ENCODE data around the gene MLIP.

Gene MLIP

GRCh38 chr6:54188846-54189245 lies 77.6 kb downstream of the MLIP start:
- DNase-seq (ENCODE audit: extremely low spot score) = no peak
- ChIA-PET POLR2A (no interaction called here), CTCF (no interaction called here)
- no peak for TF ChIP-seq SUZ12 (IDR thresholded peaks at IDR 0.05)
- no peak for TF ChIP-seq ZNF384 (IDR thresholded peaks at IDR 0.05)
- TF ChIP-seq LEF1 (IDR thresholded peaks at IDR 0.05; ENCODE audit: borderline replicate concordance) = no peak
- no peak for TF ChIP-seq TARDBP (IDR thresholded peaks at IDR 0.05)
- TF ChIP-seq FOXM1 (IDR thresholded peaks at IDR 0.05; ENCODE audit: borderline replicate concordance) = no peak
- TF ChIP-seq ARNT (IDR thresholded peaks at IDR 0.05) = no peak
- no peak for TF ChIP-seq FOXA1 (IDR thresholded peaks at IDR 0.05)

- ChIA-PET CTCF (no interaction called here), POLR2A (no interaction called here)
- DNase-seq (ENCODE audit: extremely low spot score) = no peak
- TF ChIP-seq FOXK2 (IDR thresholded peaks at IDR 0.05) (no peak), L3MBTL2 (conservative IDR thresholded peaks at IDR 0.05) (no peak), ARNT (IDR thresholded peaks at IDR 0.05) (no peak), TARDBP (IDR thresholded peaks at IDR 0.05) (no peak), BHLHE40 (IDR thresholded peaks at IDR 0.05; ENCODE audit: borderline replicate concordance) (no peak), PKNOX1 (IDR thresholded peaks at IDR 0.05) (no peak), FOXA1 (IDR thresholded peaks at IDR 0.05) (no peak), ELF4 (IDR thresholded peaks at IDR 0.05) (no peak), SP1 (IDR thresholded peaks at IDR 0.05) (no peak)
Measured at GRCh38 chr6:54191461-54191860, 80.2 kb downstream of the MLIP start.

- CTCF ChIA-PET = no interaction called here
Measured at GRCh38 chr6:54192993-54193392, 81.8 kb downstream of the MLIP start.

GRCh38 chr6:54193560-54193959 lies 82.3 kb downstream of the MLIP start:
- DNase-seq (ENCODE audit: extremely low spot score) = no peak
- ChIA-PET POLR2A (no interaction called here), CTCF (no interaction called here)
- TF ChIP-seq SP1 (IDR thresholded peaks at IDR 0.05) (no peak), ZNF384 (IDR thresholded peaks at IDR 0.05) (no peak), HDGF (IDR thresholded peaks at IDR 0.05; ENCODE audit: borderline replicate concordance) (no peak), SUZ12 (IDR thresholded peaks at IDR 0.05) (no peak), ARNT (IDR thresholded peaks at IDR 0.05) (no peak), NFRKB (IDR thresholded peaks at IDR 0.05) (no peak)

More at GRCh38 chr6:54192993-54193392, 81.8 kb downstream of the MLIP start:
- POLR2A ChIA-PET = no interaction called here
- TF ChIP-seq HDGF (IDR thresholded peaks at IDR 0.05; ENCODE audit: borderline replicate concordance) = no peak
- TF ChIP-seq FOXA1 (IDR thresholded peaks at IDR 0.05) = no peak
- no peak for TF ChIP-seq SP1 (IDR thresholded peaks at IDR 0.05)
- no peak for TF ChIP-seq SUZ12 (IDR thresholded peaks at IDR 0.05)
- no peak for TF ChIP-seq CTBP1 (IDR thresholded peaks at IDR 0.05; ENCODE audit: borderline replicate concordance)
- TF ChIP-seq PKNOX1 (IDR thresholded peaks at IDR 0.05) = no peak
- TF ChIP-seq ARNT (IDR thresholded peaks at IDR 0.05) = no peak
- no peak for TF ChIP-seq LEF1 (IDR thresholded peaks at IDR 0.05; ENCODE audit: borderline replicate concordance)
- TF ChIP-seq TARDBP (IDR thresholded peaks at IDR 0.05) = no peak
- no peak for TF ChIP-seq ZNF384 (IDR thresholded peaks at IDR 0.05)
- no peak for TF ChIP-seq BHLHE40 (IDR thresholded peaks at IDR 0.05; ENCODE audit: borderline replicate concordance)
- TF ChIP-seq FOXM1 (IDR thresholded peaks at IDR 0.05; ENCODE audit: borderline replicate concordance) = no peak
- TF ChIP-seq FOXK2 (IDR thresholded peaks at IDR 0.05) = no peak
- no peak for TF ChIP-seq L3MBTL2 (conservative IDR thresholded peaks at IDR 0.05)
- no peak for DNase-seq (ENCODE audit: extremely low spot score)

- TF ChIP-seq SUZ12 (IDR thresholded peaks at IDR 0.05) (no peak), HDGF (IDR thresholded peaks at IDR 0.05; ENCODE audit: borderline replicate concordance) (no peak), PKNOX1 (IDR thresholded peaks at IDR 0.05) (no peak), ZNF384 (IDR thresholded peaks at IDR 0.05) (no peak), FOXM1 (IDR thresholded peaks at IDR 0.05; ENCODE audit: borderline replicate concordance) (no peak), BHLHE40 (IDR thresholded peaks at IDR 0.05; ENCODE audit: borderline replicate concordance) (no peak)
- ChIA-PET CTCF (no interaction called here), POLR2A (no interaction called here)
- no peak for DNase-seq (ENCODE audit: extremely low spot score)
Measured at GRCh38 chr6:54194067-54194466, 82.8 kb downstream of the MLIP start.

- POLR2A ChIA-PET = no interaction called here
- TF ChIP-seq FOXK2 (IDR thresholded peaks at IDR 0.05) = no peak
- TF ChIP-seq FOXA1 (IDR thresholded peaks at IDR 0.05) = no peak
- TF ChIP-seq CTBP1 (IDR thresholded peaks at IDR 0.05; ENCODE audit: borderline replicate concordance) = no peak
- no peak for TF ChIP-seq ELF4 (IDR thresholded peaks at IDR 0.05)
- TF ChIP-seq PKNOX1 (IDR thresholded peaks at IDR 0.05) = no peak
- no peak for TF ChIP-seq NFRKB (IDR thresholded peaks at IDR 0.05)
- TF ChIP-seq TARDBP (IDR thresholded peaks at IDR 0.05) = no peak
- TF ChIP-seq L3MBTL2 (conservative IDR thresholded peaks at IDR 0.05) = no peak
- no peak for TF ChIP-seq LEF1 (IDR thresholded peaks at IDR 0.05; ENCODE audit: borderline replicate concordance)
- TF ChIP-seq SUZ12 (IDR thresholded peaks at IDR 0.05) = no peak
- TF ChIP-seq ARNT (IDR thresholded peaks at IDR 0.05) = no peak
- TF ChIP-seq SP1 (IDR thresholded peaks at IDR 0.05) = no peak
- no peak for TF ChIP-seq FOXM1 (IDR thresholded peaks at IDR 0.05; ENCODE audit: borderline replicate concordance)
- no peak for TF ChIP-seq BHLHE40 (IDR thresholded peaks at IDR 0.05; ENCODE audit: borderline replicate concordance)
- no peak for TF ChIP-seq ZNF384 (IDR thresholded peaks at IDR 0.05)
- no peak for TF ChIP-seq HDGF (IDR thresholded peaks at IDR 0.05; ENCODE audit: borderline replicate concordance)
- DNase-seq (ENCODE audit: extremely low spot score) = no peak
- CTCF ChIA-PET = no interaction called here
Measured at GRCh38 chr6:54195637-54196036, 84.4 kb downstream of the MLIP start.
